Measurements from ENCODE around the gene EXOC6B. TPM values are rescaled to one million over a fixed set of nuclear protein-coding genes. Genes with fewer than 3 reads are reported as not detected.

Gene EXOC6B
- total RNA-seq, 2 donors from 2014 or later, result 21.3 to 28.8 TPM

GRCh38 chr2:72828840-72829507 lies 3.1 kb upstream of the EXOC6B start:
- intact Hi-C loops (cut with DNase I), result no loop called here
- H3K27ac ChIP-seq, result no peak overlapping the region
- DNase-seq, result no peak

GRCh38 chr2:72827966-72828646 lies 2.3 kb upstream of the EXOC6B start:
- H3K27me3 ChIP-seq, result no peaks in the 10 kb centered on the region
- no peak for DNase-seq
- intact Hi-C loops (cut with DNase I), result no loop called here
- H3K36me3 ChIP-seq, result no peaks in the 10 kb centered on the region
- no peak overlapping the region for H3K9ac ChIP-seq (ENCODE audit: low read depth in 2 of 2, low read length in 2 of 2)
- no peak overlapping the region for H3K27ac ChIP-seq
- peaks cover 5% of the 10 kb centered on the region for H3K4me1 ChIP-seq
- no peaks in the 10 kb centered on the region for H3K9me3 ChIP-seq
- no peak for TF ChIP-seq CTCF (IDR thresholded peaks at IDR 0.05)
- H3K4me3 ChIP-seq, result no peak overlapping the region

More at GRCh38 chr2:72828840-72829507, 3.1 kb upstream of the EXOC6B start:
- Histone ChIP-seq H3K9me3 (no peaks in the 10 kb centered on the region), H3K4me3 (no peak overlapping the region), H3K9ac (ENCODE audit: low read depth in 2 of 2, low read length in 2 of 2) (no peak overlapping the region), H3K27me3 (no peaks in the 10 kb centered on the region), H3K4me1 (peaks cover 5% of the 10 kb centered on the region), H3K36me3 (no peaks in the 10 kb centered on the region)
- TF ChIP-seq CTCF (IDR thresholded peaks at IDR 0.05), result no peak

- no peak overlapping the region for H3K4me3 ChIP-seq
- no peak for DNase-seq
- H3K4me1 ChIP-seq, result peaks cover 5% of the 10 kb centered on the region
- H3K36me3 ChIP-seq, result no peaks in the 10 kb centered on the region
- H3K27ac ChIP-seq, result no peak overlapping the region
- no peaks in the 10 kb centered on the region for H3K27me3 ChIP-seq
- H3K9ac ChIP-seq (ENCODE audit: low read depth in 2 of 2, low read length in 2 of 2), result no peak overlapping the region
- H3K9me3 ChIP-seq, result no peaks in the 10 kb centered on the region
- TF ChIP-seq CTCF (IDR thresholded peaks at IDR 0.05), result no peak
- intact Hi-C loops (cut with DNase I), result no loop called here
These were observed 1.7 kb upstream of the EXOC6B start for GRCh38 chr2:72827487-72827886.

GRCh38 chr2:72826156-72826477 lies 284 bp upstream of the EXOC6B start:
- H3K27ac ChIP-seq, result no peak overlapping the region
- H3K4me1 ChIP-seq, result peaks cover 5% of the 10 kb centered on the region
- H3K27me3 ChIP-seq, result no peaks in the 10 kb centered on the region
- H3K36me3 ChIP-seq, result no peaks in the 10 kb centered on the region
- H3K4me3 ChIP-seq, result peak overlapping the region; percentile 99
- intact Hi-C loops (cut with DNase I), result no loop called here
- TF ChIP-seq CTCF (IDR thresholded peaks at IDR 0.05), result no peak
- no peak for DNase-seq
- H3K9me3 ChIP-seq, result no peaks in the 10 kb centered on the region
- peak overlapping the region in 1 of 2 donors; percentile 84 for H3K9ac ChIP-seq (ENCODE audit: low read depth in 2 of 2, low read length in 2 of 2)

GRCh38 chr2:72824224-72824842 lies 1.5 kb downstream of the EXOC6B start:
- TF ChIP-seq CTCF (IDR thresholded peaks at IDR 0.05), result no peak
- Histone ChIP-seq H3K27me3 (no peaks in the 10 kb centered on the region), H3K4me1 (peaks cover 5% of the 10 kb centered on the region), H3K4me3 (no peak overlapping the region), H3K36me3 (no peaks in the 10 kb centered on the region), H3K27ac (no peak overlapping the region), H3K9me3 (no peaks in the 10 kb centered on the region), H3K9ac (ENCODE audit: low read depth in 2 of 2, low read length in 2 of 2) (no peak overlapping the region)
- intact Hi-C loops (cut with DNase I), result no loop called here
- no peak for DNase-seq
